Neural progenitor cell (in vitro differentiated cells): Measurements from ENCODE around the gene MACROD2. TPM values are rescaled to one million over a fixed set of nuclear protein-coding genes. Genes with fewer than 3 reads are reported as not detected.

ENCODE experiments used
- DNase-seq: peaks from one replicate; pipeline ENCODE4 v3.0.0-alpha.2; 2016; ENCODE audit warnings: low spot score
- H2AFZ ChIP-seq: fragments of 200-600 bp; sonication (generic); replicated peaks from 2 replicates; pipeline ENCODE4 v1.6.1; 2016; ENCODE audit warnings: antibody characterized with exemption
- H3F3A ChIP-seq: fragments of 200-600 bp; sonication (generic); 2 replicates; pipeline ENCODE4 v1.6.1; 2016; ENCODE audit warnings: antibody characterized with exemption, low read depth
- H3K27ac ChIP-seq: fragments of 200-600 bp; sonication (generic); 2 replicates; pipeline ENCODE4 v1.5.1; 2016; ENCODE audit warnings: mild to moderate bottlenecking
- H3K27me3 ChIP-seq: fragments of 200-600 bp; sonication (generic); 2 replicates; pipeline ENCODE4 v1.6.1; 2016; ENCODE audit warnings: mild to moderate bottlenecking, moderate library complexity
- H3K36me3 ChIP-seq: fragments of 200-600 bp; sonication (generic); 2 replicates; pipeline ENCODE4 v1.5.1; 2016
- H3K4me1 ChIP-seq: fragments of 200-600 bp; sonication (generic); 2 replicates; pipeline ENCODE4 v1.6.1; 2016; ENCODE audit warnings: mixed run types
- H3K4me2 ChIP-seq: fragments of 200-600 bp; sonication (generic); 2 replicates; pipeline ENCODE4 v1.6.1; 2016
- H3K4me3 ChIP-seq: fragments of 200-600 bp; sonication (generic); 2 replicates; pipeline ENCODE4 v1.5.1; 2016
- H3K79me2 ChIP-seq: fragments of 200-600 bp; sonication (generic); 2 replicates; pipeline ENCODE4 v1.6.1; 2016; ENCODE audit warnings: low read depth
- H3K9ac ChIP-seq: fragments of 200-600 bp; sonication (generic); 2 replicates; pipeline ENCODE4 v1.6.1; 2016
- H3K9me3 ChIP-seq: fragments of 200-600 bp; sonication (generic); 2 replicates; pipeline ENCODE4 v1.5.1; 2016; ENCODE audit warnings: low read depth
- H4K20me1 ChIP-seq: fragments of 200-600 bp; sonication (generic); 2 replicates; pipeline ENCODE4 v1.6.1; 2016; ENCODE audit warnings: low read depth
- H3K27ac Mint-ChIP-seq: 3 replicates; pipeline ENCODE4 v1.8.0; 2021; ENCODE audit warnings: mixed read lengths
- H3K27me3 Mint-ChIP-seq: 2 replicates; pipeline ENCODE4 v1.8.0; 2022; ENCODE audit warnings: low read depth, mild to moderate bottlenecking, inconsistent platforms, moderate library complexity, mixed read lengths; ENCODE audit not compliant: insufficient read depth
- H3K36me3 Mint-ChIP-seq: 3 replicates; pipeline ENCODE4 v1.8.0; 2021; ENCODE audit warnings: mixed read lengths
- H3K4me1 Mint-ChIP-seq: 3 replicates; pipeline ENCODE4 v1.8.0; 2021; ENCODE audit warnings: mixed read lengths
- H3K4me3 Mint-ChIP-seq: 3 replicates; pipeline ENCODE4 v1.8.0; 2021; ENCODE audit warnings: mild to moderate bottlenecking, moderate library complexity, mixed read lengths
- H3K9me3 Mint-ChIP-seq: 3 replicates; pipeline ENCODE4 v1.8.0; 2020; ENCODE audit warnings: mixed read lengths
- EZH2 ChIP-seq: fragments of 200-600 bp; sonication (generic); IDR thresholded peaks from 2 replicates; pipeline ENCODE4 v1.6.1; 2017; ENCODE audit warnings: antibody characterized with exemption, mild to moderate bottlenecking, moderate library complexity
- EZH2phosphoT487 ChIP-seq: fragments of 200-600 bp; sonication (generic); IDR thresholded peaks from 2 replicates; pipeline ENCODE4 v1.6.1; 2017; ENCODE audit warnings: antibody characterized with exemption
- total RNA-seq: library from RNA; depleted of rRNA; stranded (reverse); fragments of >200 nt; gene quantifications from 2 replicates; pipeline ENCODE4 v1.2.3, GENCODE V29; 2015; ENCODE audit warnings: low replicate concordance
- TF ChIP-seq, protein P1 (sequence below): fragments of 200-600 bp; sonication (generic); IDR thresholded peaks from 2 replicates; pipeline ENCODE4 v1.5.1; 2017; ENCODE audit warnings: antibody characterized with exemption, mild to moderate bottlenecking

MACROD2 gene
- total RNA-seq, 1 donor from 2014 or later, result 11.9 TPM

DNA sequence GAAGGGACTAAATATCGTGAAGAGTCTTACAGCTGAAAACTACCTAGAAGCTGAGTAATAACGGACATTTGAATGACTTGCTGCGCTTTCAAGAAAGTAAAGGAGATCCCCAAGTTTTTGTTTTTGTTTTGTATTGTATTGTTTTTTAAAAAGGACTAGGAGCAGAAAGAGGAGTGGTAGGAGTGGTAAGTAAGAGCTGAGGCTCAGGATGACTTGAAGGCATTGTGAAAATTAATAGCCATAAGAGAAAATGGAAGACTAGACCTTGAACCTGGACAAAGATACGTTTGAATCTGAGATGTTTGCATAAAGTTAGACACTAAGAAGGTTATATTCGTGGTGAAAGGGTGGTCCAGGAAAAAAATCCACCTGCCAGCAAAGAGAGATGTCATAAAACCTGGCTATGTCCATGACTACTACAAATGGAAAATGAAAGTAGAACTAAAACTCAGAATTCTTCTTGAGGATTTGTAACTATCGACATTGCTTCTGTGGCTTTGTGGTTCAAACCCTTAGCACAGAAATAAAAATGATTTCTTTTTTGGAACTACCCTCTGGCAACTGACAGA is 1166.8 kb downstream of the MACROD2 start:
- no peak overlapping the region for H3K4me3 Mint-ChIP-seq
- no peaks in the 10 kb centered on the region for H3K36me3 ChIP-seq
- no peak overlapping the region for H3K27ac ChIP-seq
- no peaks in the 10 kb centered on the region for H4K20me1 ChIP-seq
- H3K9me3 ChIP-seq, result no peaks in the 10 kb centered on the region
- H3K4me1 Mint-ChIP-seq, result no peaks in the 10 kb centered on the region
- no peak overlapping the region for H3K4me3 ChIP-seq
- H3K36me3 Mint-ChIP-seq, result no peaks in the 10 kb centered on the region
- H3K27me3 Mint-ChIP-seq, result no peaks in the 10 kb centered on the region
- TF ChIP-seq EZH2phosphoT487 (no peak), EZH2 (no peak)
- TF ChIP-seq, protein P1, sequence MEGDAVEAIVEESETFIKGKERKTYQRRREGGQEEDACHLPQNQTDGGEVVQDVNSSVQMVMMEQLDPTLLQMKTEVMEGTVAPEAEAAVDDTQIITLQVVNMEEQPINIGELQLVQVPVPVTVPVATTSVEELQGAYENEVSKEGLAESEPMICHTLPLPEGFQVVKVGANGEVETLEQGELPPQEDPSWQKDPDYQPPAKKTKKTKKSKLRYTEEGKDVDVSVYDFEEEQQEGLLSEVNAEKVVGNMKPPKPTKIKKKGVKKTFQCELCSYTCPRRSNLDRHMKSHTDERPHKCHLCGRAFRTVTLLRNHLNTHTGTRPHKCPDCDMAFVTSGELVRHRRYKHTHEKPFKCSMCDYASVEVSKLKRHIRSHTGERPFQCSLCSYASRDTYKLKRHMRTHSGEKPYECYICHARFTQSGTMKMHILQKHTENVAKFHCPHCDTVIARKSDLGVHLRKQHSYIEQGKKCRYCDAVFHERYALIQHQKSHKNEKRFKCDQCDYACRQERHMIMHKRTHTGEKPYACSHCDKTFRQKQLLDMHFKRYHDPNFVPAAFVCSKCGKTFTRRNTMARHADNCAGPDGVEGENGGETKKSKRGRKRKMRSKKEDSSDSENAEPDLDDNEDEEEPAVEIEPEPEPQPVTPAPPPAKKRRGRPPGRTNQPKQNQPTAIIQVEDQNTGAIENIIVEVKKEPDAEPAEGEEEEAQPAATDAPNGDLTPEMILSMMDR, result no peak
- no peaks in the 10 kb centered on the region for H3K27me3 ChIP-seq
- no peak overlapping the region for H3K27ac Mint-ChIP-seq
- H3K9ac ChIP-seq, result no peak overlapping the region
- H3K9me3 Mint-ChIP-seq, result peaks cover 14% of the 10 kb centered on the region
- H3F3A ChIP-seq, result no peaks in the 10 kb centered on the region
- no peaks in the 10 kb centered on the region for H3K4me1 ChIP-seq
- H3K79me2 ChIP-seq, result no peaks in the 10 kb centered on the region
- H3K4me2 ChIP-seq, result no peak overlapping the region
- no peak for DNase-seq
- H2AFZ ChIP-seq, result no peak overlapping the region

DNA sequence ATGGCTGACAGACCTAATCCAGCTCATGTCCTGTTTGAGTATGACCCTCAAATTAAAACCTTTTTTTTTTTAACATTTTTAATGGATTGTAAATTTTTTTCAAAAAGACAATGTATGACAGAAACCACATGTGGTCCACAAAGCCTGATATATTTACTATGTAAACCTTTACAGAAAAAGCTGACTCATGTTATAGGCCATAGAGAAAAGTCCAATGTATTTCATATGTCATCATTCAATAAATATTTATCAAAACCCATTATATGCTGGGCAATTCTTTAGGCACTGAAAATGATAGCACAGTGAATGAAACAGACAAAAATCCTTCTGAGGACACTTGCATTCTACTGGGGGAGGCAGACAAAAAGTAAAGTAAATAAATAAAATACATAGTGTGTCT is 1168.3 kb downstream of the MACROD2 start:
- H3K36me3 ChIP-seq, result no peaks in the 10 kb centered on the region
- no peaks in the 10 kb centered on the region for H3K4me1 ChIP-seq
- no peaks in the 10 kb centered on the region for H4K20me1 ChIP-seq
- Mint-ChIP-seq H3K4me3 (no peak overlapping the region), H3K27me3 (no peaks in the 10 kb centered on the region), H3K36me3 (no peaks in the 10 kb centered on the region), H3K27ac (no peak overlapping the region), H3K9me3 (peaks cover 7% of the 10 kb centered on the region), H3K4me1 (no peaks in the 10 kb centered on the region)
- no peaks in the 10 kb centered on the region for H3F3A ChIP-seq
- H3K9ac ChIP-seq, result no peak overlapping the region
- TF ChIP-seq EZH2 (no peak), EZH2phosphoT487 (no peak)
- TF ChIP-seq, protein P1, result no peak
- H3K4me2 ChIP-seq, result no peak overlapping the region
- H3K4me3 ChIP-seq, result no peak overlapping the region
- H3K79me2 ChIP-seq, result no peaks in the 10 kb centered on the region
- H3K9me3 ChIP-seq, result no peaks in the 10 kb centered on the region
- DNase-seq, result no peak
- no peaks in the 10 kb centered on the region for H3K27me3 ChIP-seq
- H3K27ac ChIP-seq, result no peak overlapping the region
- H2AFZ ChIP-seq, result no peak overlapping the region

DNA sequence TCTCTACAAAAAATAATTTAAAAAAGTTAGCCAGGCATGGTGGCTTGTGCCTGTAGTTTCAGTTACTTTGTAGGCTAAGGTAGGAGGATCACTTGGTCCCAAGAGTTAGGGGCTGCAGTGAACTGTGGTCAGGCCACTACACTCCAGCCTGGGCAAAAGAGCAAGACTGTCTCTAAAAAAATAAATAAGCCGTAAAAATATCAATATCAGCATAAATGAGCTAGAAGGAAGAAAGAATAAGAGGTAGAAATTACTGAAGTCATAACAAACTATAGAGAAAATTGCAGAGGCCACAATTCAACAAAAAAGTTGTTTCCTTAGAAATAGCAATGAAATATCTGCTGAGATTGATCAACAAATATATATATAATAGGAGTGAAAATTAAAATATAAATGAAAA is 1169.4 kb downstream of the MACROD2 start:
- Histone ChIP-seq H3K79me2 (no peaks in the 10 kb centered on the region), H2AFZ (no peak overlapping the region), H3K4me2 (no peak overlapping the region), H3K9ac (no peak overlapping the region), H3F3A (no peaks in the 10 kb centered on the region), H3K9me3 (no peaks in the 10 kb centered on the region), H3K36me3 (no peaks in the 10 kb centered on the region), H4K20me1 (no peaks in the 10 kb centered on the region), H3K27me3 (no peaks in the 10 kb centered on the region), H3K4me3 (no peak overlapping the region), H3K4me1 (no peaks in the 10 kb centered on the region), H3K27ac (no peak overlapping the region)
- Mint-ChIP-seq H3K36me3 (no peaks in the 10 kb centered on the region), H3K4me1 (no peaks in the 10 kb centered on the region), H3K27me3 (no peaks in the 10 kb centered on the region), H3K9me3 (peaks cover 7% of the 10 kb centered on the region), H3K4me3 (no peak overlapping the region), H3K27ac (no peak overlapping the region)
- DNase-seq, result no peak
- TF ChIP-seq EZH2 (no peak), EZH2phosphoT487 (no peak)
- TF ChIP-seq, protein P1, result no peak
